GM12878 (cell line): ENCODE measurements around the gene UBR3. TPM values are rescaled to one million over a fixed set of nuclear protein-coding genes. Genes with fewer than 3 reads are reported as not detected.
A peak's percentile ranks its signal among the peaks of the same experiment; 100 is the strongest.

ENCODE experiments used
- ATAC-seq: fragments of 200-7000 bp; cut with Tn5 transposase; 3 replicates; pipeline ENCODE4 v1.9.1; 2020; ENCODE audit warnings: mild to moderate bottlenecking, moderate library complexity
- BruUV-seq: library from RNA; stranded (reverse); fragments of 400-500 nt; replicated peaks from 2 replicates; lab custom pipeline; 2021; lab: Mats Ljungman, UMichigan
- CTCF ChIA-PET: fragments of 300-600 bp; sonication (Branson Sonifier 250); formaldehyde crosslinking; extraction: SDS; loops from one replicate; lab custom pipeline; 2021; ENCODE audit warnings: inconsistent platforms; lab: Yijun Ruan, JAX
- POLR2A ChIA-PET: fragments of 350-600 bp; formaldehyde crosslinking; extraction: SDS; loops from one replicate; lab custom pipeline; 2021; ENCODE audit warnings: inconsistent platforms; lab: Charles Lee
- RAD21 ChIA-PET: fragments of 300-600 bp; sonication (Branson Sonifier 250); formaldehyde crosslinking; loops from one replicate; lab custom pipeline; 2023; ENCODE audit warnings: antibody characterized with exemption; ENCODE audit not compliant: unreplicated experiment; lab: Charles Lee
- SMC1A ChIA-PET: fragments of 300-600 bp; sonication (Branson Sonifier 250); formaldehyde crosslinking; loops from one replicate; lab custom pipeline; 2023; ENCODE audit not compliant: unreplicated experiment, uncharacterized antibody; lab: Charles Lee
- DNase-seq: peaks from one replicate; pipeline ENCODE4 v3.0.0-alpha.2; 2011; ENCODE audit warnings: low read depth, low spot score
- FAIRE-seq: peaks from 3 replicates; lab custom pipeline; 2011; peaks lifted over from hg19 to GRCh38; lab: Jason Lieb, UNC
- H2AFZ ChIP-seq: 2 replicates; pipeline ENCODE4 v1.6.0; 2011; ENCODE audit warnings: low read depth, low read length, control low read depth; ENCODE audit not compliant: control insufficient read depth
- H3K27ac ChIP-seq: 2 replicates; pipeline ENCODE4 v1.5.1; 2011; ENCODE audit warnings: control low read depth; ENCODE audit not compliant: control insufficient read depth, insufficient read depth
- H3K27me3 ChIP-seq, 2 experiments: replicated peaks in 1 of 2; 2 replicates each; pipeline versions ENCODE4 v1.6.0 to v1.6.1; 2011; ENCODE audit warnings: low read length in 1 of 2; ENCODE audit not compliant: control insufficient read depth in 2 of 2, insufficient read depth in 2 of 2
- H3K36me3 ChIP-seq, 2 experiments: 2 replicates each; pipeline ENCODE4 v1.5.1; 2011; ENCODE audit warnings: low read length in 1 of 2; ENCODE audit not compliant: control insufficient read depth in 2 of 2, insufficient read depth in 2 of 2
- H3K4me1 ChIP-seq: 2 replicates; pipeline ENCODE4 v1.6.1; 2011; ENCODE audit warnings: mild to moderate bottlenecking, low read length, moderate library complexity, mixed read lengths; ENCODE audit not compliant: control insufficient read depth, insufficient read depth
- H3K4me2 ChIP-seq: 2 replicates; pipeline ENCODE4 v1.6.0; 2011; ENCODE audit warnings: control low read depth; ENCODE audit not compliant: control insufficient read depth, insufficient read depth
- H3K4me3 ChIP-seq: fragments of 200-600 bp; sonication (generic); 2 replicates; pipeline ENCODE4 v1.5.1; 2016
- H3K79me2 ChIP-seq: 2 replicates; pipeline ENCODE4 v1.6.0; 2011; ENCODE audit warnings: low read length; ENCODE audit not compliant: control insufficient read depth, insufficient read depth
- H3K9ac ChIP-seq: 2 replicates; pipeline ENCODE4 v1.8.0; 2011; ENCODE audit warnings: low read length, control low read depth, mixed read lengths; ENCODE audit not compliant: control insufficient read depth, insufficient read depth
- H3K9me3 ChIP-seq: replicated peaks from 3 replicates; pipeline ENCODE4 v1.5.1; 2011; ENCODE audit warnings: mild to moderate bottlenecking, low read length; ENCODE audit not compliant: control insufficient read depth, insufficient read depth
- H4K20me1 ChIP-seq: 2 replicates; pipeline ENCODE4 v1.6.0; 2011; ENCODE audit not compliant: control insufficient read depth, insufficient read depth
- HDGF ChIP-seq: fragments of 450-650 bp; IDR thresholded peaks from 2 replicates; pipeline ENCODE4 v1.6.1; 2016; ENCODE audit warnings: antibody characterized with exemption
- HSF1 ChIP-seq: fragments of 150-350 bp; IDR thresholded peaks from 2 replicates; pipeline ENCODE4 v1.6.1; 2014; ENCODE audit warnings: mild to moderate bottlenecking, low read depth, low read length
- MXI1 ChIP-seq: fragments of 150-350 bp; IDR thresholded peaks from 2 replicates; pipeline ENCODE4 v1.6.1; 2011; ENCODE audit warnings: low read depth, mild to moderate bottlenecking, inconsistent platforms, low read length, improper control_type of control experiment
- NBN ChIP-seq: fragments of 450-650 bp; IDR thresholded peaks from 2 replicates; pipeline ENCODE4 v1.6.1; 2016
- PBX3 ChIP-seq: IDR thresholded peaks from 2 replicates; pipeline ENCODE4 v1.6.1; 2011; ENCODE audit warnings: mild to moderate bottlenecking, low read depth, low read length, moderate library complexity; ENCODE audit not compliant: insufficient replicate concordance
- PKNOX1 ChIP-seq: fragments of 450-650 bp; IDR thresholded peaks from 2 replicates; pipeline ENCODE4 v1.6.1; 2016; ENCODE audit warnings: mild to moderate bottlenecking
- RAD21 ChIP-seq: IDR thresholded peaks from 2 replicates; pipeline ENCODE4 v1.6.1; 2011; ENCODE audit warnings: mild to moderate bottlenecking, low read depth, low read length, moderate library complexity; ENCODE audit not compliant: insufficient read depth
- RELB ChIP-seq: fragments of 450-650 bp; IDR thresholded peaks from 2 replicates; pipeline ENCODE4 v1.6.1; 2017; ENCODE audit warnings: low read depth, mild to moderate bottlenecking, moderate library complexity
- WGBS: methylation state at CpG from one replicate; pipeline ENCODE4 v1.1.6; 2016; ENCODE audit warnings: low lambda C conversion rate; ENCODE audit not compliant: insufficient replicate concordance, insufficient coverage; ENCODE audit errors: missing lambda C conversion rate; 5-methylcytosine and 5-hydroxymethylcytosine counted together
- in situ Hi-C: fragments of 300-500 bp; cut with MboI; formaldehyde crosslinking; loops from 9 replicates; pipeline ENCODE4 v1.14.3; 2018; ENCODE audit warnings: mixed read lengths
- intact Hi-C: fragments of 100-400 bp; cut with micrococcal nuclease; formaldehyde crosslinking; loops from one replicate; pipeline ENCODE4 v1.14.2; 2022; ENCODE audit not compliant: unreplicated experiment
- polyA plus RNA-seq, 11 experiments: library from polyadenylated mRNA; depleted of rRNA in 4 of 11; unstranded in 6 of 11; stranded (reverse) in 5 of 11; fragments of >200 nt; fragmentation: Nextera tagmentation in 4 of 11; fragmentation: Illumina TruSeq in 1 of 11; extraction: Ambion mirVana in 4 of 11; extraction: Trizol in 1 of 11; gene quantifications; 1 replicate in 1 of 11; 2 replicates in 10 of 11; pipeline versions ENCODE4 v1.2.1 to v1.2.3, GENCODE V29; 2011 to 2016; ENCODE audit warnings: inconsistent platforms in 2 of 11, missing spikeins in 2 of 11, low read depth in 1 of 11
- total RNA-seq, 4 experiments: library from RNA; depleted of rRNA in 3 of 4; stranded (reverse); fragments of >200 nt in 3 of 4; fragmentation: Illumina TruSeq in 1 of 4; extraction: Trizol in 1 of 4; gene quantifications; 2 replicates each; pipeline versions ENCODE4 v1.2.1 to v1.2.3, GENCODE V29; 2013 to 2021

Gene UBR3
- total and polyA plus RNA-seq, 10 of the 15 experiments (the other 5 are each of a cell fraction or from before 2014, with no cell fraction given): 3.8 to 22.9 (median 11.2) TPM

- WGBS: 0% methylated on average over 10 of the region's 13 CpGs
- Histone ChIP-seq H3K4me2 (peak overlapping the region; percentile 89), H3K9ac (peak overlapping the region; percentile 66; the same call in 1 of the 2 replicates), H4K20me1 (peaks cover 2% of the 10 kb centered on the region; the same call in 1 of the 2 replicates), H3K27me3 (no peaks in the 10 kb centered on the region), H3K9me3 (no peaks in the 10 kb centered on the region), H2AFZ (peak overlapping the region; percentile 68; the same call in 1 of the 2 replicates), H3K4me3 (peak overlapping the region; percentile 95), H3K4me1 (peaks cover 8% of the 10 kb centered on the region; the same call in 1 of the 2 replicates), H3K27ac (peak overlapping the region; percentile 52; the same call in 1 of the 2 replicates), H3K79me2 (peaks cover 57% of the 10 kb centered on the region), H3K36me3 (no peaks in the 10 kb centered on the region)
- ChIA-PET RAD21 (interaction anchor here (0.6 to 1.9 kb wide), 13 partner anchors 14 to 400 kb away, joined by 3 to 6 read pairs (median 4); no protein-coding TSS in a partner anchor), SMC1A (interaction anchor here (0.5 to 3.0 kb wide), 12 partner anchors 9 to 375 kb away, joined by 3 to 13 read pairs (median 3); no protein-coding TSS in a partner anchor), POLR2A (interaction anchor here (0.6 to 1.5 kb wide), 8 partner anchors 24 to 322 kb away, joined by 3 to 5 read pairs (median 4); no protein-coding TSS in a partner anchor), CTCF (interaction anchor here (0.8 to 3.1 kb wide), 10 partner anchors 9 to 376 kb away, joined by 3 to 20 read pairs (median 4); partner anchors contain the start of gene SSB)
- intact Hi-C loops (loop anchor here (10.0 kb wide), 1 partner anchor 397 kb away; no protein-coding TSS in a partner anchor), in situ Hi-C loops (no loop called here)
- ATAC-seq (peak; percentile 59), DNase-seq (peak; percentile 12), FAIRE-seq (no peak)
- TF ChIP-seq NBN (peak; percentile 58), MXI1 (peak; percentile 89), RAD21 (no peak), HDGF (peak; percentile 66; the same call in 1 of the 2 replicates), RELB (peak; percentile 24; the same call in 1 of the 2 replicates), PKNOX1 (peak; percentile 90), HSF1 (no peak), PBX3 (peak; percentile 53)
- no TSS peak for BruUV-seq
These were observed 1.0 kb downstream of the UBR3 start for GRCh38 chr2:169828141-169828811.
